ENCODE results near the gene MAGEA12.
"Not testable (repeated sequence)": the region's sequence is repeated elsewhere in the genome, so short reads cannot be mapped to it uniquely, and the experiment has no call there.

Gene MAGEA12

DNA sequence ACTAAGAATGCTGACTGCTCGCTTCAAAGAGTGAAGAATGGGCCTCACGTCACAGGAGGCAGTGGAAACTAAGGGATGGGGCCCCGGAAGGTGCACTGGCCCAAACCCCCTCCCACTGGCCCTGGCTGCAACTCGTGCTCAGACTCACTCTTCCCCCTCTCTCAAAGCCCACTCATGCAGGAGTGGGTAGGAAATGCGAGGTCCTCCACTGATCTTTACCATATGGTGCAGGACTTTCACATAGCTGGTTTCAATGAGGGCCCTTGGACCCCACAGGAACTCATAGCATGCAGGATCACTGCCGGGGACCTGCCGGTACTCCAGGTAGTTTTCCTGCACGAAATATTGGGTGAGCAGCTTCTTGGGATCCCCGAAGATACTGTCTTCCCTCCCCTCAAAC lies 33.0 kb downstream of the MAGEA12 start:
- not testable (repeated sequence) for DNase-seq

DNA sequence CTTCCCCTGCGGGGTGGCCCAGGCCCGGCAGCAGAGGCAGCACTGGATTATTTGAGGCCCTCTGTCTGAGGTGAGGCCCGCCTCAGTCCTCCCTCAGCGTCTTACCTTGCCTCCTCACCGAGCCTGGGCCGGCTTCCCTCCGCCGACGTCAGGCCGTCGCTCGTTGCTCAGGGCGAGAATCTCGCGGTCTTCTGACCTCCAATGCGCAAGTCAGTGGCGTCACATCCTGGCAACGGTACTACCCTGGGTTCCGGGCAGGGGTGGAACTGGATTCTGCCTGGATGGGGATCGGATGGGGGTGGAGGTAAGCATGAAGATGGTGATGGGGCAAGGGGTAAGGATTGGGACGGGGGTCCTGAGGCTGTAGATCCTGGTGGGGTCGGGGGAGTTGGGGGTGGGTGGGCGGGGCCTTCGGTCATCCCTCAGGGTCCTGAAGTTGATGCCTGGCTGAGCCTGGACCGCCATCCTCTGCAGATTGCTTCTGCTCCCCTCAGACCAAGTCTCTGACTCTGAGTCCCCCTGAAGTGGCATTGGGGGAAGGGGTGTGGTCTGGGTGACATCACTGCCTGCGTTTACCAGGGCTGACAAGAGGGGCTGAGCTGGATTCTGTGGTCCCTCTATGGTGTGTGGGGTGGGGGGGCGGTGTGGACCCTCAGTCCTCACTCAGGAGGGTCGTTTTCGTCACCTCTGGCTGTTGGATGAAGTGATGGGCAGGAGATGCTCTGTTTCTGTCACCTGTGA lies 36.2 kb downstream of the MAGEA12 start, which contains the start of gene MAGEA6:
Gene MAGEA6 (minus strand): TSS at position 141 of the 741 bp plus-strand sequence. CDS start 2,039 bp downstream, outside the sequence.
- DNase-seq = not testable (repeated sequence)

- DNase-seq = not testable (repeated sequence)
These were observed 53.5 kb downstream of the MAGEA12 start for GRCh38 chrX:152787062-152787461.

Measured in hematopoietic multipotent progenitor cell treated with erythropoietin and hydrocortisone succinate and interleukin-3 and kit ligand, for 6 days (in vitro differentiated cells).